DOHH2 (cell line): ENCODE data around the gene TRPM1.
"Not testable (repeated sequence)": the region's sequence is repeated elsewhere in the genome, so short reads cannot be mapped to it uniquely, and the experiment has no call there.

ENCODE experiments used
- H3F3A ChIP-seq: fragments of 200-600 bp; sonication (generic), shearing (Covaris generic); 2 replicates; pipeline ENCODE4 v1.6.0; 2016; ENCODE audit warnings: antibody characterized with exemption, mild to moderate bottlenecking; ENCODE audit not compliant: control insufficient read depth, insufficient read depth
- H3K27ac ChIP-seq: fragments of 200-600 bp; sonication (generic); 2 replicates; pipeline ENCODE4 v1.5.1; 2014; ENCODE audit warnings: low read depth, mild to moderate bottlenecking, low read length, moderate library complexity
- H3K27me3 ChIP-seq: fragments of 200-600 bp; sonication (generic); 2 replicates; pipeline ENCODE4 v1.6.1; 2014; ENCODE audit warnings: mild to moderate bottlenecking, low read length, mixed read lengths; ENCODE audit not compliant: control insufficient read depth
- H3K36me3 ChIP-seq: fragments of 200-600 bp; sonication (generic); 2 replicates; pipeline ENCODE4 v1.6.1; 2014; ENCODE audit warnings: mild to moderate bottlenecking, low read length, moderate library complexity, mixed read lengths; ENCODE audit not compliant: control insufficient read depth
- H3K4me1 ChIP-seq: fragments of 200-600 bp; sonication (generic); 2 replicates; pipeline ENCODE4 v1.6.1; 2014; ENCODE audit warnings: mild to moderate bottlenecking, low read length, mixed read lengths; ENCODE audit not compliant: control insufficient read depth
- H3K4me2 ChIP-seq: fragments of 200-600 bp; sonication (generic); 2 replicates; pipeline ENCODE4 v1.6.0; 2014; ENCODE audit warnings: mild to moderate bottlenecking, low read length, moderate library complexity
- H3K4me3 ChIP-seq: fragments of 200-600 bp; sonication (generic); 2 replicates; pipeline ENCODE4 v1.5.1; 2014; ENCODE audit warnings: mild to moderate bottlenecking, low read length, mixed read lengths
- H3K79me2 ChIP-seq: fragments of 200-600 bp; sonication (generic); 2 replicates; pipeline ENCODE4 v1.6.1; 2014; ENCODE audit warnings: mild to moderate bottlenecking, low read length, mixed read lengths; ENCODE audit not compliant: control insufficient read depth
- H3K9me2 ChIP-seq: fragments of 200-600 bp; sonication (generic); replicated peaks from 2 replicates; pipeline ENCODE4 v1.6.1; 2014; ENCODE audit warnings: mild to moderate bottlenecking, low read length, mixed read lengths; ENCODE audit not compliant: control insufficient read depth
- H3K9me3 ChIP-seq: fragments of 200-600 bp; sonication (generic); 2 replicates; pipeline ENCODE4 v1.6.1; 2014; ENCODE audit warnings: antibody characterized with exemption, low read length, mixed read lengths; ENCODE audit not compliant: control insufficient read depth, insufficient read depth
- H4K20me1 ChIP-seq: fragments of 200-600 bp; sonication (generic); 2 replicates; pipeline ENCODE4 v1.6.0; 2014; ENCODE audit warnings: low read depth, mild to moderate bottlenecking, antibody characterized with exemption, low read length, moderate library complexity; ENCODE audit not compliant: control insufficient read depth, insufficient read depth
- EZH2phosphoT487 ChIP-seq: fragments of 200-600 bp; sonication (generic); IDR thresholded peaks from 2 replicates; pipeline ENCODE4 v1.6.1; 2017; ENCODE audit warnings: borderline replicate concordance, mild to moderate bottlenecking, antibody characterized with exemption, low read length, moderate library complexity, mixed read lengths
- TF ChIP-seq, protein P1 (sequence below): fragments of 200-600 bp; sonication (generic); IDR thresholded peaks from one replicate; pipeline ENCODE4 v1.5.1; 2014; ENCODE audit warnings: antibody characterized with exemption, mild to moderate bottlenecking, low read depth, low read length; ENCODE audit not compliant: poor library complexity, severe bottlenecking

TRPM1 gene

DNA sequence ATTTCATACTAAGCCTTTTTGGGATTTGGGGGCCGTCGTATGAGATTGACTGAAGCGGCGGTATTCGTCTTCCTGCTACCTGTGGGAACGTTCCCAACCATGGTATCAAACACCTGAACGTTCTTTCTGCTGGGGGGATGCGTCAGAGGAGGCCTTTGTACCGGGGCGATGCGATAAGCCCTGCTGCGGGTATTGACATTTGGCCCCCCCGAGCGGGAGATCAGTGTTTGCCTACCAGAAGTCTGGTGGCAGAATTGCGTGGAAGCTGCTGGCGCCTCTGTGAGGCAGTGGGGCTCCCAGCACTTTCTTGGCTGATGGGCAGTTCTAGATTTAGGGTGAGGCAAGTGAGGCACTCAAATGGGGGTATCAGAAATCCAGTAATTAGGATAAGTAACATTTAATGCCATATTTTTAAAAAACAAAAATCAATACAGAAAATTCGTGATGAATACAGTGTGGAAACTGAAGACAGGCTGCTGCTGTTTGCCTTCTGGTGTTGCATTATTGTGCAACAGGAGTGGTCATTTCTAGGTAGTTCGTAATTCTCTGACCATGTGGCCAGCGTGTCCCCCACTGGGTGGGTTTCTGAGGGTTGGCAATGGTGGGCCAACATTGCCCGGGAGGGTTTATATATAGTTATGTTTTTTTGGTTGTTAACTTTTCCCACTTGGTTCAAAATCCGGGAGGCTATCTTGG, 12.7 kb downstream of the TRPM1 start:
- Histone ChIP-seq H3K4me2 (no peak overlapping the region), H3K9me3 (no peaks in the 10 kb centered on the region), H4K20me1 (no peaks in the 10 kb centered on the region), H3K4me3 (no peak overlapping the region), H3F3A (no peaks in the 10 kb centered on the region), H3K36me3 (no peaks in the 10 kb centered on the region), H3K27ac (no peak overlapping the region), H3K79me2 (no peaks in the 10 kb centered on the region), H3K27me3 (no peaks in the 10 kb centered on the region; the same call in 1 of the 2 replicates), H3K9me2 (no peaks in the 10 kb centered on the region), H3K4me1 (no peaks in the 10 kb centered on the region)
- TF ChIP-seq, protein P1, sequence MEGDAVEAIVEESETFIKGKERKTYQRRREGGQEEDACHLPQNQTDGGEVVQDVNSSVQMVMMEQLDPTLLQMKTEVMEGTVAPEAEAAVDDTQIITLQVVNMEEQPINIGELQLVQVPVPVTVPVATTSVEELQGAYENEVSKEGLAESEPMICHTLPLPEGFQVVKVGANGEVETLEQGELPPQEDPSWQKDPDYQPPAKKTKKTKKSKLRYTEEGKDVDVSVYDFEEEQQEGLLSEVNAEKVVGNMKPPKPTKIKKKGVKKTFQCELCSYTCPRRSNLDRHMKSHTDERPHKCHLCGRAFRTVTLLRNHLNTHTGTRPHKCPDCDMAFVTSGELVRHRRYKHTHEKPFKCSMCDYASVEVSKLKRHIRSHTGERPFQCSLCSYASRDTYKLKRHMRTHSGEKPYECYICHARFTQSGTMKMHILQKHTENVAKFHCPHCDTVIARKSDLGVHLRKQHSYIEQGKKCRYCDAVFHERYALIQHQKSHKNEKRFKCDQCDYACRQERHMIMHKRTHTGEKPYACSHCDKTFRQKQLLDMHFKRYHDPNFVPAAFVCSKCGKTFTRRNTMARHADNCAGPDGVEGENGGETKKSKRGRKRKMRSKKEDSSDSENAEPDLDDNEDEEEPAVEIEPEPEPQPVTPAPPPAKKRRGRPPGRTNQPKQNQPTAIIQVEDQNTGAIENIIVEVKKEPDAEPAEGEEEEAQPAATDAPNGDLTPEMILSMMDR = no peak
- TF ChIP-seq EZH2phosphoT487 = no peak

DNA sequence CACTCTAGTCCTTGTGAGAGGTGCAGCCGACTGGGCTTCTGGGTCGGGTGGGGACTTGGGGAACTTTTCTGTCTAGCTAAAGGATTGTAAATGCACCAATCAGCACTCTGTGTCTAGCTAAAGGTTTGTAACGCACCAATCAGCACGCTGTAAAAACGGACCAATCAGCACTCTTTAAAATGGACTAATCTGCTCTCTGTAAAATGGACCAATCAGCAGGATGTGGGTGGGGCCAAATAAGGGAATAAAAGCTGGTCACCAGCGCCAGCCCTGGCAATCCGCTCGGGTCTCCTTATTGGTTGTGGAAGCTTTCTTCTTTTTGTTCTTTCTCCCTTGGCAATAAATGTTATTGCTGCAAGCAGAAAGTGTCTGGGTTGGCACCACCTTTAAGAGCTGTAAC, 13.5 kb downstream of the TRPM1 start:
- not testable (repeated sequence) for H3K4me2 ChIP-seq, H3K27me3 ChIP-seq

DNA sequence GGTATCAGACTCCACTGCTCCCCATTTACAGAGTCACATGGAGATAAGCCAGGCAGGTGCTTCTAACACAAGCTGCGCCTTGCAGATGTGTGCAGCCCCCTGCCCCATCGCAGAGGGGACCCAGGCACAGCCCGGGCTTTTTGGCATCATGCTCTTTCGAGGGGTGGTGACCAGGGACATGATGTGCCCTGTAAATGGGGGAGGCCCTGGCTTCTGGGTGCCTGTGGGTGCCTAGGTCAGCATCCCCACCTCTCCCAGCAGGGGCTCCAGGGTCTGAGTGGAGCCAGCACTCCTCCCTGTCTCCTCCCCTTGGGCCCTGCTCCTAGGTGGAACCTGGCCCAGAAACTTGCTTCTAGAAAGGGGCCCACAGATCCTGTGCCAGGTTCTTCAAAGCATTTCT, 15.2 kb downstream of the TRPM1 start:
- no peaks in the 10 kb centered on the region for H3K9me2 ChIP-seq
- H3K4me3 ChIP-seq = no peak overlapping the region
- no peaks in the 10 kb centered on the region for H3K9me3 ChIP-seq
- H3K36me3 ChIP-seq = no peaks in the 10 kb centered on the region
- no peak overlapping the region for H3K4me2 ChIP-seq
- no peaks in the 10 kb centered on the region for H3K4me1 ChIP-seq
- peaks cover 3% of the 10 kb centered on the region; the same call in 1 of the 2 replicates for H3K27me3 ChIP-seq
- TF ChIP-seq, protein P1 = no peak
- no peak for TF ChIP-seq EZH2phosphoT487
- H4K20me1 ChIP-seq = no peaks in the 10 kb centered on the region
- no peaks in the 10 kb centered on the region for H3F3A ChIP-seq
- no peak overlapping the region for H3K27ac ChIP-seq
- no peaks in the 10 kb centered on the region for H3K79me2 ChIP-seq

More for the DNA sequence above, 13.5 kb downstream of the TRPM1 start:
- not testable (repeated sequence) for H4K20me1 ChIP-seq, H3K36me3 ChIP-seq, H3K9me3 ChIP-seq, H3K4me1 ChIP-seq, H3F3A ChIP-seq, H3K9me2 ChIP-seq, H3K79me2 ChIP-seq, H3K27ac ChIP-seq, H3K4me3 ChIP-seq

DNA sequence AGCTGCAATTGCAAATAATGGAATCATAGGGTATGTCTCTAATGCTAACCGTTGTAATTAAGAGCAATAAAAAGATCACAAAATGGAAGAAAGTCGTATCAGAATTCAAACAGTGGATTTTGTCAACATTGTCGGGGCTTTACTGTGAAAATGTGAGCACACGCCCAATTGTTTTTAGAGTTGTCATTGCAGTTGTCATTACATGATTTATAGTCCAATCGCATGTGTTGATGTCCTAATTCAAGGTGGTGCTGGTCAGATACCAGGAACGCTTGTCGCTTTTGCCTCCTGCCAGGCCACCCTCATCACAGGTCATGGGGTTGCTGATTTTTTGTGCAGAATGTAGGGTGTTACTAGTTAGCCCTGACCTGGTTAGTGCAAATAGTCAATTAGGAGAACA, 16.2 kb downstream of the TRPM1 start:
- Histone ChIP-seq H3K79me2 (no peaks in the 10 kb centered on the region), H3K36me3 (no peaks in the 10 kb centered on the region), H3K27me3 (peaks cover 3% of the 10 kb centered on the region; the same call in 1 of the 2 replicates), H3K4me3 (no peak overlapping the region), H3K4me1 (no peaks in the 10 kb centered on the region), H4K20me1 (no peaks in the 10 kb centered on the region), H3K27ac (no peak overlapping the region), H3K9me2 (no peaks in the 10 kb centered on the region), H3K4me2 (no peak overlapping the region), H3F3A (no peaks in the 10 kb centered on the region), H3K9me3 (no peaks in the 10 kb centered on the region)
- TF ChIP-seq, protein P1 = no peak
- TF ChIP-seq EZH2phosphoT487 = no peak
